Endothelial cell of umbilical vein (primary cell): ENCODE results near the gene SRPK1. TPM values are rescaled to one million over a fixed set of nuclear protein-coding genes. Genes with fewer than 3 reads are reported as not detected.
"Not testable (repeated sequence)": the region's sequence is repeated elsewhere in the genome, so short reads cannot be mapped to it uniquely, and the experiment has no call there.

ENCODE experiments used
- BruUV-seq: library from RNA; stranded (reverse); fragments of 400-500 nt; replicated peaks from 2 replicates; lab custom pipeline; 2021; lab: Mats Ljungman, UMichigan
- CTCF ChIA-PET: fragments of 300-600, 350-600 bp; sonication (Branson Sonifier 250); formaldehyde crosslinking; loops from one replicate; lab custom pipeline; 2021; ENCODE audit warnings: antibody characterized with exemption, inconsistent platforms; lab: Charles Lee
- POLR2A ChIA-PET: fragments of 300-600, 350-600 bp; sonication (Branson Sonifier 250); formaldehyde crosslinking; loops from one replicate; lab custom pipeline; 2021; ENCODE audit warnings: antibody characterized with exemption, inconsistent platforms; lab: Charles Lee
- DNase-seq: peaks from one replicate; pipeline ENCODE4 v3.0.0-alpha.2; 2011; ENCODE audit warnings: low read depth, low spot score
- FAIRE-seq: peaks from 2 replicates; lab custom pipeline; 2011; peaks lifted over from hg19 to GRCh38; lab: Jason Lieb, UNC
- H2AFZ ChIP-seq: 2 replicates; pipeline ENCODE4 v1.6.0; 2012; ENCODE audit warnings: low read depth, low read length, control low read depth, inconsistent platforms
- H3K27ac ChIP-seq: 2 replicates; pipeline ENCODE4 v1.5.1; 2011; ENCODE audit warnings: low read depth, mild to moderate bottlenecking, control low read depth, low read length, moderate library complexity; ENCODE audit not compliant: insufficient read depth
- H3K27me3 ChIP-seq, 2 experiments: 2 replicates each; pipeline versions ENCODE4 v1.6.0 to v1.6.1; 2011; ENCODE audit warnings: low read length in 2 of 2, mixed read lengths in 1 of 2; ENCODE audit not compliant: control insufficient read depth in 2 of 2, insufficient read depth in 2 of 2
- H3K36me3 ChIP-seq, 2 experiments: 2 replicates in 1 of 2; 3 replicates in 1 of 2; pipeline ENCODE4 v1.5.1; 2011; ENCODE audit warnings: low read length in 2 of 2, mild to moderate bottlenecking in 1 of 2, moderate library complexity in 1 of 2; ENCODE audit not compliant: control insufficient read depth in 2 of 2, insufficient read depth in 2 of 2; ENCODE audit errors: extremely low read depth in 1 of 2
- H3K4me1 ChIP-seq: 3 replicates; pipeline ENCODE4 v1.5.1; 2011; ENCODE audit warnings: mild to moderate bottlenecking, low read length; ENCODE audit not compliant: control insufficient read depth, insufficient read depth; ENCODE audit errors: extremely low read depth
- H3K4me2 ChIP-seq: 2 replicates; pipeline ENCODE4 v1.6.1; 2011; ENCODE audit warnings: low read length, control low read depth, mixed read lengths; ENCODE audit not compliant: insufficient read depth
- H3K4me3 ChIP-seq, 3 experiments: fragments of 200-600 bp in 1 of 3; sonication (generic), shearing (Covaris generic) in 1 of 3; replicated peaks in 1 of 3; 2 replicates each; pipeline ENCODE4 v1.5.1; 2011 to 2016; ENCODE audit warnings: control low read depth in 3 of 3, low read length in 3 of 3, mild to moderate bottlenecking in 2 of 3, inconsistent platforms in 1 of 3, low read depth in 1 of 3, moderate library complexity in 1 of 3; ENCODE audit not compliant: insufficient read depth in 1 of 3
- H3K79me2 ChIP-seq: 2 replicates; pipeline ENCODE4 v1.6.0; 2012; ENCODE audit warnings: low read length, inconsistent platforms; ENCODE audit not compliant: control insufficient read depth, insufficient read depth
- H3K9ac ChIP-seq: replicated peaks from 2 replicates; pipeline ENCODE3; 2011; ENCODE audit warnings: low read length, control low read depth; ENCODE audit not compliant: insufficient read depth; ENCODE audit errors: extremely low read depth
- H3K9me1 ChIP-seq: replicated peaks from 3 replicates; pipeline ENCODE4 v1.6.0; 2011; ENCODE audit warnings: mild to moderate bottlenecking, low read length; ENCODE audit not compliant: control insufficient read depth, insufficient read depth; ENCODE audit errors: extremely low read depth
- H3K9me3 ChIP-seq: replicated peaks from 2 replicates; pipeline ENCODE4 v1.5.1; 2012; ENCODE audit warnings: low read length, inconsistent platforms; ENCODE audit not compliant: control insufficient read depth, insufficient read depth
- H4K20me1 ChIP-seq: replicated peaks from 2 replicates; pipeline ENCODE3; 2011; ENCODE audit warnings: mild to moderate bottlenecking, low read length; ENCODE audit not compliant: control insufficient read depth, insufficient read depth; ENCODE audit errors: extremely low read depth
- EZH2 ChIP-seq: IDR thresholded peaks from 2 replicates; pipeline ENCODE4 v1.6.1; 2012; ENCODE audit warnings: borderline replicate concordance, low read depth, mild to moderate bottlenecking, moderate library complexity, low read length, inconsistent platforms; ENCODE audit not compliant: severe bottlenecking
- JUN ChIP-seq: IDR thresholded peaks from 2 replicates; pipeline ENCODE4 v1.6.1; 2011; ENCODE audit warnings: borderline replicate concordance, low read depth; ENCODE audit not compliant: insufficient read length, insufficient read depth
- MAX ChIP-seq: IDR thresholded peaks from 2 replicates; pipeline ENCODE4 v1.6.1; 2011; ENCODE audit not compliant: insufficient read depth, insufficient read length
- MYC ChIP-seq: IDR thresholded peaks from one replicate; pipeline ENCODE4 v1.6.1; 2011; ENCODE audit warnings: mild to moderate bottlenecking, low read depth, low read length
- dilution Hi-C: fragments of 300-500 bp; cut with MboI; formaldehyde crosslinking; loops from one replicate; pipeline ENCODE4 v1.15.0; 2019; ENCODE audit warnings: low sequenced_read_pairs; ENCODE audit not compliant: extremely low pct_ligation_motif_present
- intact Hi-C: fragments of 100-400 bp; cut with micrococcal nuclease; formaldehyde crosslinking; loops from one replicate; pipeline ENCODE4 v1.10.0; 2022
- polyA plus RNA-seq, 4 experiments: library from polyadenylated mRNA; depleted of rRNA in 3 of 4; stranded (reverse) in 3 of 4; unstranded in 1 of 4; fragments of >200 nt; gene quantifications; 2 replicates each; pipeline versions ENCODE4 v1.2.1 to v1.2.3, GENCODE V29; 2011 to 2012; ENCODE audit warnings: missing spikeins in 1 of 4
- total RNA-seq: library from RNA; stranded (reverse); gene quantifications from 2 replicates; pipeline ENCODE4 v1.2.3, GENCODE V29; 2021

The SRPK1 gene
- total and polyA plus RNA-seq, 2 donors (not counting 3 experiments of a cell fraction or from before 2014, with no cell fraction given) = 18.9 to 72.7 TPM

DNA sequence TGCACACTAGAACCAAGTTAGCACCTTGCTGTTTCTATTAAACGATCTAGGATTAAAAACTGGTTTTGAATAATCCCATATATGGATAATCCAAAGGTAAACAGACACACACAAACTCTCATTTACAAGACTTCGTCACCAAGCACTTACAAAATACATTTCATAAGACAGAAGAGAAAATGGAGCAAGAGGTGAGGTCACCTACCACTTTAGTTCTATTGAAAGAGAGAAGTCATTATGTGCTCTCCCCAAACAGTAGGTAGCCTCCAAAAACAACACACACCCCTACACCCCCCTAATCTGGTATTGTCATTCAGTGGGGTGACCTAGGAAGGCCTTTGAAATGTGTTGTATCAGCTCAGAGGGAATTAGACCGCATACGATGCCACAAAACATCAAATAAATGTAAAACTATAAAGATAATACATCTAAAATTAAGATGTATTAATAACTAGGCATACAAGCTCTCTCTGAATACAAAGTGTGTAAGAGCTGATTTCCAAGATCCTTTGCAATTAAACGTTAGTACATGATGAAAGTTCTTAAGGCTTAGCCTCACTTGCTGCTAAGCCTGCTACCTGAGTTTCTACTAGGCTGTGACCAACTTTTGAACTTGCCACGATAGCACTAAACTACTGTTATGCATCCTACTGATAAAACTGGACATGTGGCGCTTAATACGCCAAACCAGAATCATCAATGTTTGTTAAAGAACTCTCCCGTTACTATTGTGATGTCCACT, 1.6 kb downstream of the SRPK1 start:
- Histone ChIP-seq H2AFZ (peak overlapping the region; percentile 6), H3K27ac (peak overlapping the region; percentile 27), H3K27me3 (no peaks in the 10 kb centered on the region), H3K79me2 (peaks cover 50% of the 10 kb centered on the region), H3K9ac (peak overlapping the region; percentile 63), H3K4me3 (peak overlapping the region; percentile 36 to 96 (median 83)), H4K20me1 (no peaks in the 10 kb centered on the region), H3K36me3 (no peaks in the 10 kb centered on the region), H3K9me1 (no peaks in the 10 kb centered on the region), H3K9me3 (no peaks in the 10 kb centered on the region), H3K4me1 (peaks cover 29% of the 10 kb centered on the region), H3K4me2 (peak overlapping the region; percentile 92)
- POLR2A ChIA-PET = no interaction called here
- intact Hi-C loops (loop anchor here (2.0 kb wide), 1 partner anchor 108 kb away; the partner anchor contains the start of gene MAPK14), dilution Hi-C loops (no loop called here)
- DNase-seq = peak; percentile 42
- no peak for FAIRE-seq
- CTCF ChIA-PET = interaction anchor here (0.6 to 1.2 kb wide), 2 partner anchors 59 to 106 kb away, joined by 3 to 5 read pairs; no protein-coding TSS in a partner anchor
- no TSS peak for BruUV-seq
- TF ChIP-seq JUN (no peak), MAX (no peak), EZH2 (no peak), MYC (no peak)

DNA sequence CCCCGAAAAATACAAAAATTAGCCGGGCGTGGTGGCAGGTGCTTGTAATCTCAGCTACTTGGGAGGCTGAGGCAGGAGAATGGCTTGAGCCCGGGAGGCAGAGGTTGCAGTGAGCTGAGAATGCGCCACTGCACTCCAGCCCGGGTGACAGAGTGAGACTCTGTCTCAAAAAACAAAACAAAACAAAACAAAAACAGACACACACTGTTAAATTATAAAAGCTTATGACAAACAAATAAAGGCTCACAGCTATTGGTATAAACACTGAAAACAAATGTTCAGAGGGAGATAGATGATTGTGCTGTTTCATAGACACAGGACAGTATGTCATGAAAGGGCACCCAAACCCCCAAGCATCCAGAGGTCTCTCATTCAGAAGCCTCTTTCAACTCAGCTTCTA, 4.0 kb downstream of the SRPK1 start:
- H3K79me2 ChIP-seq = peaks cover 67% of the 10 kb centered on the region
- BruUV-seq, H3K4me2 ChIP-seq, H2AFZ ChIP-seq, H3K27ac ChIP-seq, H3K27me3 ChIP-seq, H3K9me3 ChIP-seq, H3K9ac ChIP-seq, H3K36me3 ChIP-seq, DNase-seq, intact Hi-C loops, FAIRE-seq, H3K9me1 ChIP-seq, POLR2A ChIA-PET, H3K4me3 ChIP-seq, H4K20me1 ChIP-seq, dilution Hi-C loops: not testable (repeated sequence)
- CTCF ChIA-PET = interaction anchor here (0.6 to 2.0 kb wide), 3 partner anchors 9 to 40 kb away, joined by 3 to 8 read pairs (median 3); no protein-coding TSS in a partner anchor
- H3K4me1 ChIP-seq = peaks cover 29% of the 10 kb centered on the region
